Measurements from ENCODE around the gene RBM22. TPM values are rescaled to one million over a fixed set of nuclear protein-coding genes. Genes with fewer than 3 reads are reported as not detected.

RBM22 gene
- total and polyA plus RNA-seq, 2 of the 8 experiments (the other 6 are each of a cell fraction or from before 2014, with no cell fraction given): 20.8 to 33.9 TPM

DNA sequence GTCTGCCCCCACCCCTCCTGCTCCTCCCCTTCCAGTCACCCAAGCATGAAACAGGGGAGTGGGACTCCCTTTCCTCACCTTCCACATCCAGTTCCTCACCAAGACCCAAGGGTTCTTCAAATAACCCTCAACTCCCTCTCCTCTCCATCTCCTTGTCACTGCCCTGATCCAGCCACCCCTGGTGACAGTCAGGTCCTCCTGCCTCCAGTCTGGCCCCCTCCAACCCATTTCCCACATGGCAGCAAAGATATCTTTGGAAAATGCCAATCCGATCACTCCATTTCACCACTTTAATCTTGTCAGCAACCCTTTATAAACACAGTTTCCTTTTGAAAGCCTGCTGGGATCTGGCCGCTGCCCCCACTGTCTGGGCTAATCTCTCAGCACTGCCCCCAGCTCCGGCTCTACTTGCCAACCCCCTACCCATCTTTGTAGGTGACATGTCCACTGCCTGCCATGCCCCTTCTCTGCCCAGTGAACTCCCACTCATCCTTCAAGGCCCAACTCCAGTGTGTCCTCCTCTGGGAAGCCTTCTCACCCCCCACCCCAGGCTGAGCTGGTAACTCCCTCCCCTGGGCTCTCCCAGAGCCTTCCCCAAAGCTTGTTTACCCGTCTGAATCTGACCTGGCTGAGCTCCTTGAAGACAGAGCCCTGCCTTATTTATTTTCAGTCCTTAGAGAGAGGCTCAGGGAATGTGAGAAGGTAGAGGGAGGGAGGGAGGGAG lies 40.6 kb downstream of the RBM22 start (continued):
- TF ChIP-seq, protein P1, sequence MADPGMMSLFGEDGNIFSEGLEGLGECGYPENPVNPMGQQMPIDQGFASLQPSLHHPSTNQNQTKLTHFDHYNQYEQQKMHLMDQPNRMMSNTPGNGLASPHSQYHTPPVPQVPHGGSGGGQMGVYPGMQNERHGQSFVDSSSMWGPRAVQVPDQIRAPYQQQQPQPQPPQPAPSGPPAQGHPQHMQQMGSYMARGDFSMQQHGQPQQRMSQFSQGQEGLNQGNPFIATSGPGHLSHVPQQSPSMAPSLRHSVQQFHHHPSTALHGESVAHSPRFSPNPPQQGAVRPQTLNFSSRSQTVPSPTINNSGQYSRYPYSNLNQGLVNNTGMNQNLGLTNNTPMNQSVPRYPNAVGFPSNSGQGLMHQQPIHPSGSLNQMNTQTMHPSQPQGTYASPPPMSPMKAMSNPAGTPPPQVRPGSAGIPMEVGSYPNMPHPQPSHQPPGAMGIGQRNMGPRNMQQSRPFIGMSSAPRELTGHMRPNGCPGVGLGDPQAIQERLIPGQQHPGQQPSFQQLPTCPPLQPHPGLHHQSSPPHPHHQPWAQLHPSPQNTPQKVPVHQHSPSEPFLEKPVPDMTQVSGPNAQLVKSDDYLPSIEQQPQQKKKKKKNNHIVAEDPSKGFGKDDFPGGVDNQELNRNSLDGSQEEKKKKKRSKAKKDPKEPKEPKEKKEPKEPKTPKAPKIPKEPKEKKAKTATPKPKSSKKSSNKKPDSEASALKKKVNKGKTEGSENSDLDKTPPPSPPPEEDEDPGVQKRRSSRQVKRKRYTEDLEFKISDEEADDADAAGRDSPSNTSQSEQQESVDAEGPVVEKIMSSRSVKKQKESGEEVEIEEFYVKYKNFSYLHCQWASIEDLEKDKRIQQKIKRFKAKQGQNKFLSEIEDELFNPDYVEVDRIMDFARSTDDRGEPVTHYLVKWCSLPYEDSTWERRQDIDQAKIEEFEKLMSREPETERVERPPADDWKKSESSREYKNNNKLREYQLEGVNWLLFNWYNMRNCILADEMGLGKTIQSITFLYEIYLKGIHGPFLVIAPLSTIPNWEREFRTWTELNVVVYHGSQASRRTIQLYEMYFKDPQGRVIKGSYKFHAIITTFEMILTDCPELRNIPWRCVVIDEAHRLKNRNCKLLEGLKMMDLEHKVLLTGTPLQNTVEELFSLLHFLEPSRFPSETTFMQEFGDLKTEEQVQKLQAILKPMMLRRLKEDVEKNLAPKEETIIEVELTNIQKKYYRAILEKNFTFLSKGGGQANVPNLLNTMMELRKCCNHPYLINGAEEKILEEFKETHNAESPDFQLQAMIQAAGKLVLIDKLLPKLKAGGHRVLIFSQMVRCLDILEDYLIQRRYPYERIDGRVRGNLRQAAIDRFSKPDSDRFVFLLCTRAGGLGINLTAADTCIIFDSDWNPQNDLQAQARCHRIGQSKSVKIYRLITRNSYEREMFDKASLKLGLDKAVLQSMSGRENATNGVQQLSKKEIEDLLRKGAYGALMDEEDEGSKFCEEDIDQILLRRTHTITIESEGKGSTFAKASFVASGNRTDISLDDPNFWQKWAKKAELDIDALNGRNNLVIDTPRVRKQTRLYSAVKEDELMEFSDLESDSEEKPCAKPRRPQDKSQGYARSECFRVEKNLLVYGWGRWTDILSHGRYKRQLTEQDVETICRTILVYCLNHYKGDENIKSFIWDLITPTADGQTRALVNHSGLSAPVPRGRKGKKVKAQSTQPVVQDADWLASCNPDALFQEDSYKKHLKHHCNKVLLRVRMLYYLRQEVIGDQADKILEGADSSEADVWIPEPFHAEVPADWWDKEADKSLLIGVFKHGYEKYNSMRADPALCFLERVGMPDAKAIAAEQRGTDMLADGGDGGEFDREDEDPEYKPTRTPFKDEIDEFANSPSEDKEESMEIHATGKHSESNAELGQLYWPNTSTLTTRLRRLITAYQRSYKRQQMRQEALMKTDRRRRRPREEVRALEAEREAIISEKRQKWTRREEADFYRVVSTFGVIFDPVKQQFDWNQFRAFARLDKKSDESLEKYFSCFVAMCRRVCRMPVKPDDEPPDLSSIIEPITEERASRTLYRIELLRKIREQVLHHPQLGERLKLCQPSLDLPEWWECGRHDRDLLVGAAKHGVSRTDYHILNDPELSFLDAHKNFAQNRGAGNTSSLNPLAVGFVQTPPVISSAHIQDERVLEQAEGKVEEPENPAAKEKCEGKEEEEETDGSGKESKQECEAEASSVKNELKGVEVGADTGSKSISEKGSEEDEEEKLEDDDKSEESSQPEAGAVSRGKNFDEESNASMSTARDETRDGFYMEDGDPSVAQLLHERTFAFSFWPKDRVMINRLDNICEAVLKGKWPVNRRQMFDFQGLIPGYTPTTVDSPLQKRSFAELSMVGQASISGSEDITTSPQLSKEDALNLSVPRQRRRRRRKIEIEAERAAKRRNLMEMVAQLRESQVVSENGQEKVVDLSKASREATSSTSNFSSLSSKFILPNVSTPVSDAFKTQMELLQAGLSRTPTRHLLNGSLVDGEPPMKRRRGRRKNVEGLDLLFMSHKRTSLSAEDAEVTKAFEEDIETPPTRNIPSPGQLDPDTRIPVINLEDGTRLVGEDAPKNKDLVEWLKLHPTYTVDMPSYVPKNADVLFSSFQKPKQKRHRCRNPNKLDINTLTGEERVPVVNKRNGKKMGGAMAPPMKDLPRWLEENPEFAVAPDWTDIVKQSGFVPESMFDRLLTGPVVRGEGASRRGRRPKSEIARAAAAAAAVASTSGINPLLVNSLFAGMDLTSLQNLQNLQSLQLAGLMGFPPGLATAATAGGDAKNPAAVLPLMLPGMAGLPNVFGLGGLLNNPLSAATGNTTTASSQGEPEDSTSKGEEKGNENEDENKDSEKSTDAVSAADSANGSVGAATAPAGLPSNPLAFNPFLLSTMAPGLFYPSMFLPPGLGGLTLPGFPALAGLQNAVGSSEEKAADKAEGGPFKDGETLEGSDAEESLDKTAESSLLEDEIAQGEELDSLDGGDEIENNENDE (IDR thresholded peaks at IDR 0.05; ENCODE audit: insufficient replicate concordance, low read length): no peak
- TF ChIP-seq, protein P2, sequence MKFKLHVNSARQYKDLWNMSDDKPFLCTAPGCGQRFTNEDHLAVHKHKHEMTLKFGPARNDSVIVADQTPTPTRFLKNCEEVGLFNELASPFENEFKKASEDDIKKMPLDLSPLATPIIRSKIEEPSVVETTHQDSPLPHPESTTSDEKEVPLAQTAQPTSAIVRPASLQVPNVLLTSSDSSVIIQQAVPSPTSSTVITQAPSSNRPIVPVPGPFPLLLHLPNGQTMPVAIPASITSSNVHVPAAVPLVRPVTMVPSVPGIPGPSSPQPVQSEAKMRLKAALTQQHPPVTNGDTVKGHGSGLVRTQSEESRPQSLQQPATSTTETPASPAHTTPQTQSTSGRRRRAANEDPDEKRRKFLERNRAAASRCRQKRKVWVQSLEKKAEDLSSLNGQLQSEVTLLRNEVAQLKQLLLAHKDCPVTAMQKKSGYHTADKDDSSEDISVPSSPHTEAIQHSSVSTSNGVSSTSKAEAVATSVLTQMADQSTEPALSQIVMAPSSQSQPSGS (IDR thresholded peaks at IDR 0.05; ENCODE audit: low read length): no peak
- TF ChIP-seq KDM4A (IDR thresholded peaks at IDR 0.05; ENCODE audit: low read depth, low read length, severe bottlenecking) (no peak), HDAC6 (IDR thresholded peaks at IDR 0.05; ENCODE audit: low read depth, low read length) (no peak), SP4 (IDR thresholded peaks at IDR 0.05; ENCODE audit: low read length) (no peak), EP300 (IDR thresholded peaks at IDR 0.05; ENCODE audit: borderline replicate concordance in 1 of 2, low read depth in 2 of 2, low read length in 2 of 2) (no peak), TAF7 (optimal IDR thresholded peaks at IDR 0.05; ENCODE audit: borderline replicate concordance, low read depth, low read length) (no peak), SIN3A (conservative IDR thresholded peaks at IDR 0.05 in 1 of 2, IDR thresholded peaks at IDR 0.05 in 1 of 2; ENCODE audit: low read depth in 1 of 2, low read length in 2 of 2) (no peak)

Measured in H1 (cell line).